Right lobe of liver (tissue), 6 donors: ENCODE measurements around the gene CABCOCO1. TPM values are rescaled to one million over a fixed set of nuclear protein-coding genes. Genes with fewer than 3 reads are reported as not detected.
A peak's percentile ranks its signal among the peaks of the same experiment; 100 is the strongest.

Experiments
- ATAC-seq, 4 donors: fragments of 200-7000 bp; cut with Tn5 transposase; one replicate each; pipeline ENCODE4 v1.9.1; 2020; ENCODE audit warnings: mild to moderate bottlenecking in 4 of 4, moderate library complexity in 4 of 4
- DNase-seq, 3 donors: peaks; one replicate each; pipeline ENCODE4 v3.0.0-alpha.2; 2020
- H3K27ac ChIP-seq, 3 donors: fragments of 200-600 bp; one replicate each; pipeline ENCODE4 v1.8.0; 2022
- H3K27me3 ChIP-seq, 2 donors: fragments of 200-600 bp; one replicate each; pipeline ENCODE4 v1.8.0; 2022
- H3K36me3 ChIP-seq, 4 donors: fragments of 200-600 bp; sonication (generic) in 1 of 4; one replicate each; pipeline versions ENCODE4 v1.5.1 to v1.8.0; 2017 to 2022; ENCODE audit warnings: control low read depth in 1 of 4
- H3K4me1 ChIP-seq, 4 donors: fragments of 200-600 bp; sonication (generic) in 1 of 4; one replicate each; pipeline versions ENCODE4 v1.5.1 to v1.8.0; 2017 to 2022; ENCODE audit warnings: control low read depth in 1 of 4
- H3K4me3 ChIP-seq, 3 donors: fragments of 200-600 bp; one replicate each; pipeline ENCODE4 v1.8.0; 2022
- H3K9me3 ChIP-seq, 4 donors: fragments of 200-600 bp; sonication (generic) in 1 of 4; one replicate each; pipeline versions ENCODE4 v1.5.1 to v1.8.0; 2017 to 2022; ENCODE audit warnings: control low read depth in 1 of 4
- POLR2A ChIP-seq: fragments of 450-650 bp; IDR thresholded peaks from one replicate; pipeline ENCODE4 v1.6.1; 2017; ENCODE audit warnings: antibody characterized with exemption, mild to moderate bottlenecking
- whole genome bisulfite sequencing: methylation state at CpG from one replicate; pipeline ENCODE4 v1.1.6; 2018; ENCODE audit warnings: low coverage, low lambda C conversion rate; ENCODE audit not compliant: insufficient coverage; ENCODE audit errors: missing lambda C conversion rate; 5-methylcytosine and 5-hydroxymethylcytosine counted together
- intact Hi-C, 2 donors: fragments of 100-400 bp; cut with DNase I; formaldehyde crosslinking; loops; one replicate each; pipeline versions ENCODE4 v1.11.2 to v1.14.1; 2022
- long read RNA-seq: library from polyadenylated mRNA; unstranded; transcript quantifications from one replicate; pipeline ENCODE4 v2.0.0, GENCODE V29; 2019
- total RNA-seq, 6 experiments: library from RNA; depleted of rRNA in 2 of 6; stranded (reverse); fragments of >200 nt in 2 of 6; fragmentation: NEBNext Ultra II Directional in 3 of 6; extraction: Animal tissue kit (Norgen Biotek cat#: 25700) in 3 of 6; gene quantifications; one replicate each; pipeline versions ENCODE4 v1.1.0 to v1.2.4, GENCODE V29; 2016 to 2023
- TF ChIP-seq, protein P1 (sequence below), 4 donors: fragments of 200-600 bp in 3 of 4; fragments of 450-650 bp in 1 of 4; IDR thresholded peaks; one replicate each; pipeline versions ENCODE4 v1.5.1 to v1.8.0; 2016 to 2022; ENCODE audit warnings: antibody characterized with exemption in 4 of 4, mild to moderate bottlenecking in 2 of 4
- donor health status: DM: no; HTN: yes; CAD: no.
- donor health status: DM: no; HTN: no; CAD: no.
- donor health status: DM: no; HTN: no; CAD: no.
- donor health status: DM: no; HTN: yes; CAD: no.
- donor health status: DM: no; HTN: yes; CAD: no.

CABCOCO1 gene, protein sequence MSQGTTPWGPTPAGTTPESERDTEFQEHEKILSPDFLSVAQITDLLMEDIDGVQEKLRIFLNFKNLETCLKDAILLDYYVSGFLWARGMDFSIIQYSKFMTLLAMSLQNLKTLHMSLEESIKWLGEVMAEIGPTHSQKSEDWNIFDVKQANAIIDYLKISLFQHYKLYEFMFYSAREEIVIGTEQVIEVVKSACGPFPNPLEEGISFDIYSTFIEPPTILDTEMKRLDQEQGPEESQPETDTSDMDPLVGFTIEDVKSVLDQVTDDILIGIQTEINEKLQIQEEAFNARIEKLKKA
- total RNA-seq: not detected
- long read RNA-seq: 0 reads

DNA sequence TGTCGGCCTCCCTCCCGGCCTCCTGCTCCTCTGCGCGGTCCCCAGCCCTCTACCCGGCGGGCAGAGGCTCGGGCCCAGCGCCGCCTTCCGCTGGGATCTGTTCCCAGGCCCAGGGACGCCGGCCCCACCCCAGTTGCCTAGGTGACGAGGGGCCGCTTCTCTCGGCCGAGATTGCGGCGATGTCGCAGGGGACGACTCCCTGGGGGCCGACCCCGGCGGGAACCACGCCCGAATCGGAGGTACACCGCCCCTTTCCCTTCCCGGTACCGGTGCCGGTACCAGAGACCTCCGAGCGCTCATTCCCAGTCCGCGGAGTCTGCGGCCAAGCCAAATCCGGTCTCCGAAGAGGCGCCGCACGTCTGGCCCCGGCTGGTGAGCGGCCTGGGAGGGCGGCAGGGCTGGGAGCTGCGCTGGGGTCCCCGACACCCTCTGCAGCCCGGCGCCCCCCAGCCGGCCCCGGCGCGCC, at the start of gene CABCOCO1:
CABCOCO1 (plus strand) TSS at position 136 of the 466 bp plus-strand sequence; CDS start at position 180, 44 bp downstream.
- no peaks in the 10 kb centered on the region for H3K27me3 ChIP-seq
- no peak for TF ChIP-seq POLR2A
- TF ChIP-seq, protein P1, sequence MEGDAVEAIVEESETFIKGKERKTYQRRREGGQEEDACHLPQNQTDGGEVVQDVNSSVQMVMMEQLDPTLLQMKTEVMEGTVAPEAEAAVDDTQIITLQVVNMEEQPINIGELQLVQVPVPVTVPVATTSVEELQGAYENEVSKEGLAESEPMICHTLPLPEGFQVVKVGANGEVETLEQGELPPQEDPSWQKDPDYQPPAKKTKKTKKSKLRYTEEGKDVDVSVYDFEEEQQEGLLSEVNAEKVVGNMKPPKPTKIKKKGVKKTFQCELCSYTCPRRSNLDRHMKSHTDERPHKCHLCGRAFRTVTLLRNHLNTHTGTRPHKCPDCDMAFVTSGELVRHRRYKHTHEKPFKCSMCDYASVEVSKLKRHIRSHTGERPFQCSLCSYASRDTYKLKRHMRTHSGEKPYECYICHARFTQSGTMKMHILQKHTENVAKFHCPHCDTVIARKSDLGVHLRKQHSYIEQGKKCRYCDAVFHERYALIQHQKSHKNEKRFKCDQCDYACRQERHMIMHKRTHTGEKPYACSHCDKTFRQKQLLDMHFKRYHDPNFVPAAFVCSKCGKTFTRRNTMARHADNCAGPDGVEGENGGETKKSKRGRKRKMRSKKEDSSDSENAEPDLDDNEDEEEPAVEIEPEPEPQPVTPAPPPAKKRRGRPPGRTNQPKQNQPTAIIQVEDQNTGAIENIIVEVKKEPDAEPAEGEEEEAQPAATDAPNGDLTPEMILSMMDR (IDR thresholded peaks at IDR 0.05): peak in 2 of 4 donors; percentile 11 to 14
- DNase-seq: peak; percentile 54 to 63 (median 55)
- H3K36me3 ChIP-seq: no peaks in the 10 kb centered on the region
- WGBS: 8% methylated on average over 9 of the region's 51 CpGs
- H3K27ac ChIP-seq: peak within 1 kb of the TSS in 1 of 3 donors; percentile 38
- peak within 1 kb of the TSS; percentile 32 to 50 (median 41) for H3K4me3 ChIP-seq
- H3K9me3 ChIP-seq: no peaks in the 10 kb centered on the region
- peak; percentile 81 to 92 (median 90) for ATAC-seq
- no peaks in the 10 kb centered on the region for H3K4me1 ChIP-seq
- intact Hi-C loops: no loop called here

DNA sequence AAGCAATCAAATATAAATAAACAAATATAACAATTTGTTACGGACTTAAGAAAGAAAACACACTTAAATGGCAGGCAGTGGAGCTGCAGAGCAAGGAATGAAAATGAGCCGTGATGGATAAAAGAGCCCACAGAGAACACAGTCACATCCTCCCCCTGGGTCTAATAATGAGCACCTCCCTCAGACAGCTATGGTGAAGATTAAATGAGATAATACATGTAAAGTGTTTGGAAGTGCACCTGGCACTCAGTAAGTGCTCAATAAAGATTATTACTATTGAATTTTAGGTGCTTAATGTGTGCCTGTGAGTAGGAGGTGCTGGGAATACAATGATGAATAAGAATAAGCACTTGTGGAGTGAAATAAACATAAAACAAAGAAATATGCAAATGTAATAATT, 49.1 kb upstream of the CABCOCO1 start:
- Histone ChIP-seq H3K36me3 (no peaks in the 10 kb centered on the region), H3K27ac (no peak overlapping the region), H3K4me3 (no peak overlapping the region), H3K27me3 (no peaks in the 10 kb centered on the region), H3K4me1 (no peaks in the 10 kb centered on the region), H3K9me3 (no peaks in the 10 kb centered on the region)
- no peak for ATAC-seq
- TF ChIP-seq POLR2A: no peak
- TF ChIP-seq, protein P1 (IDR thresholded peaks at IDR 0.05): no peak
- no peak for DNase-seq
- WGBS: 69% methylated on average over 2 of the region's 2 CpGs
- intact Hi-C loops: no loop called here

DNA sequence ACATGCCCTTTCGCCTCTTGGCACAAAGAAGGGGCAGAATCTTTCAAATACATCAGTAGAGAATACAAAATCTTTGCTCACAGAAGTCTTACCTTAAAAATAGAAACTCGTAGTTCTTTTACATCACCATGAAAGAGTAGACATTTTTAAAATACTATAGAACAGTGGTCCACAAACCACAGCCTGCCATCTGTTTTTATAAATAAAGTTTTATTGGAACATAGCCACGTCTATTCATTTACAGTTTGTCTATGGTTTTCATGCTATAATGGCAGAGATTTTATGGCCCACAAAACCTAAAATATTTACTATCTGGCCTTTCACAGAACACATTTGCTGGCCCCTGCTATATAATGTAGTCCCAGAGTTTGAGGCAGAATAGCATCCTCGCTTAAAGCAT, 46.1 kb upstream of the CABCOCO1 start:
- Histone ChIP-seq H3K36me3 (no peaks in the 10 kb centered on the region), H3K9me3 (no peaks in the 10 kb centered on the region), H3K27ac (no peak overlapping the region), H3K4me1 (no peaks in the 10 kb centered on the region), H3K27me3 (no peaks in the 10 kb centered on the region), H3K4me3 (no peak overlapping the region)
- no peak for ATAC-seq
- no peak for DNase-seq
- TF ChIP-seq, protein P1 (IDR thresholded peaks at IDR 0.05): no peak
- no peak for TF ChIP-seq POLR2A
- intact Hi-C loops: no loop called here
- 45% methylated on average over 4 of the region's 4 CpGs for WGBS

DNA sequence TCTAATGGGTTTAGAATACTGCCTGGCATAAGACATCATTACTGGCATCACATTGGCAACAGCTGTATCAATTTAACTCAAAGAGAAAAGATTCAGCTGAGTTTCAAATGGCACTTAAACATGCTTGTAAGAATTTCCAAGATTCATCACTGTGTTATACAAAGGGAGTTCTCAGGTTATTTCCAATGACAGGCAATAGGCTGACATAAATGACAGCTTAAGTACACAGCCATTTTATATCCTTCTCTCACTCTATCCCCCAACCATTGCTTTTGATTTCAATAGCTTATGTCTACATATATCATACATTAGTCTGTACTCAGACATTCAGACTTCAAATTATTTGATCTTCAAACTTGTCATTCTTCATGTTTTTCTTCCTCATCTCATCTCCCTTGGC, 45.5 kb upstream of the CABCOCO1 start:
- Histone ChIP-seq H3K4me1 (no peaks in the 10 kb centered on the region), H3K27me3 (no peaks in the 10 kb centered on the region), H3K4me3 (no peak overlapping the region), H3K27ac (no peak overlapping the region), H3K36me3 (no peaks in the 10 kb centered on the region), H3K9me3 (no peaks in the 10 kb centered on the region)
- TF ChIP-seq, protein P1 (IDR thresholded peaks at IDR 0.05): no peak
- no peak for TF ChIP-seq POLR2A
- DNase-seq: no peak
- intact Hi-C loops: no loop called here
- no peak for ATAC-seq
